Sigmoid colon (tissue), 3 donors: ENCODE data around the gene AFF2.

Experiments used
- POLR2A ChIP-seq, 2 donors: fragments of 450-650 bp; IDR thresholded peaks; one replicate each; pipeline ENCODE4 v1.6.1; 2016; ENCODE audit warnings: antibody characterized with exemption in 2 of 2, mild to moderate bottlenecking in 2 of 2, moderate library complexity in 2 of 2
- TF ChIP-seq, protein P1 (sequence below), 4 experiments: fragments of 450-650 bp in 3 of 4; fragments of 200-600 bp in 1 of 4; IDR thresholded peaks; one replicate each; pipeline ENCODE4 v1.5.1; 2016 to 2019; ENCODE audit warnings: antibody characterized with exemption in 4 of 4, mild to moderate bottlenecking in 3 of 4, moderate library complexity in 2 of 4

- TF ChIP-seq, protein P1, sequence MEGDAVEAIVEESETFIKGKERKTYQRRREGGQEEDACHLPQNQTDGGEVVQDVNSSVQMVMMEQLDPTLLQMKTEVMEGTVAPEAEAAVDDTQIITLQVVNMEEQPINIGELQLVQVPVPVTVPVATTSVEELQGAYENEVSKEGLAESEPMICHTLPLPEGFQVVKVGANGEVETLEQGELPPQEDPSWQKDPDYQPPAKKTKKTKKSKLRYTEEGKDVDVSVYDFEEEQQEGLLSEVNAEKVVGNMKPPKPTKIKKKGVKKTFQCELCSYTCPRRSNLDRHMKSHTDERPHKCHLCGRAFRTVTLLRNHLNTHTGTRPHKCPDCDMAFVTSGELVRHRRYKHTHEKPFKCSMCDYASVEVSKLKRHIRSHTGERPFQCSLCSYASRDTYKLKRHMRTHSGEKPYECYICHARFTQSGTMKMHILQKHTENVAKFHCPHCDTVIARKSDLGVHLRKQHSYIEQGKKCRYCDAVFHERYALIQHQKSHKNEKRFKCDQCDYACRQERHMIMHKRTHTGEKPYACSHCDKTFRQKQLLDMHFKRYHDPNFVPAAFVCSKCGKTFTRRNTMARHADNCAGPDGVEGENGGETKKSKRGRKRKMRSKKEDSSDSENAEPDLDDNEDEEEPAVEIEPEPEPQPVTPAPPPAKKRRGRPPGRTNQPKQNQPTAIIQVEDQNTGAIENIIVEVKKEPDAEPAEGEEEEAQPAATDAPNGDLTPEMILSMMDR (IDR thresholded peaks at IDR 0.05): no peak
- no peak for TF ChIP-seq POLR2A (IDR thresholded peaks at IDR 0.05)
These were observed 353.9 kb downstream of the AFF2 start for GRCh38 chrX:148854306-148854705.
